Heart left ventricle (tissue), 16 donors: Measurements from ENCODE around the gene INPP1. TPM values are rescaled to one million over a fixed set of nuclear protein-coding genes. Genes with fewer than 3 reads are reported as not detected.

Source experiments
- ATAC-seq, 4 donors: fragments of 200-7000 bp; cut with Tn5 transposase; one replicate each; pipeline ENCODE4 v1.9.1; 2020 to 2022; ENCODE audit warnings: moderate library complexity in 4 of 4, mild to moderate bottlenecking in 3 of 4, moderate number of reproducible peaks in 1 of 4
- DNase-seq, 5 donors: peaks; one replicate each; pipeline ENCODE4 v3.0.0-alpha.2; 2020
- H3K27ac ChIP-seq, 12 donors: fragments of 200-600 bp; sonication (generic) in 4 of 12; one replicate each; pipeline versions ENCODE4 v1.5.0 to v1.8.0; 2016 to 2022; ENCODE audit warnings: mild to moderate bottlenecking in 2 of 12
- H3K27me3 ChIP-seq, 9 donors: fragments of 200-600 bp; sonication (generic) in 2 of 9; one replicate each; pipeline versions ENCODE4 v1.5.1 to v1.8.0; 2016 to 2022; ENCODE audit warnings: mild to moderate bottlenecking in 3 of 9
- H3K36me3 ChIP-seq, 9 donors: fragments of 200-600 bp; sonication (generic) in 2 of 9; one replicate each; pipeline versions ENCODE4 v1.5.0 to v1.8.0; 2018 to 2022; ENCODE audit warnings: mild to moderate bottlenecking in 2 of 9
- H3K4me1 ChIP-seq, 12 donors: fragments of 200-600 bp; sonication (generic) in 4 of 12; one replicate each; pipeline versions ENCODE4 v1.5.0 to v1.8.0; 2016 to 2022; ENCODE audit warnings: mild to moderate bottlenecking in 3 of 12
- H3K4me3 ChIP-seq, 12 donors: fragments of 200-600 bp; sonication (generic) in 4 of 12; one replicate each; pipeline versions ENCODE4 v1.5.0 to v1.8.0; 2017 to 2022; ENCODE audit warnings: mild to moderate bottlenecking in 9 of 12, moderate library complexity in 4 of 12
- H3K9me3 ChIP-seq, 12 donors: fragments of 200-600 bp; sonication (generic) in 4 of 12; one replicate each; pipeline versions ENCODE4 v1.5.0 to v1.8.0; 2016 to 2022; ENCODE audit warnings: mild to moderate bottlenecking in 1 of 12
- CTCF ChIP-seq, 12 donors: fragments of 200-600 bp; sonication (generic) in 4 of 12; IDR thresholded peaks; one replicate each; pipeline versions ENCODE4 v1.5.0 to v1.8.0; 2018 to 2022; ENCODE audit warnings: antibody characterized with exemption in 12 of 12, mild to moderate bottlenecking in 5 of 12
- POLR2A ChIP-seq, 2 donors: fragments of 450-650 bp; IDR thresholded peaks; one replicate each; pipeline ENCODE4 v1.6.1; 2017; ENCODE audit warnings: antibody characterized with exemption in 2 of 2, mild to moderate bottlenecking in 2 of 2, moderate library complexity in 2 of 2
- WGBS, 4 donors: extraction: QIAGEN DNeasy Blood & Tissue Kit in 2 of 4; methylation state at CpG; one replicate each; pipeline versions ENCODE4 v1.1.5 to v1.1.7; 2013 to 2018; 5-methylcytosine and 5-hydroxymethylcytosine counted together
- intact Hi-C, 10 donors: fragments of 100-400 bp; cut with DNase I; formaldehyde crosslinking; loops; one replicate each; pipeline versions ENCODE4 v1.11.1 to v1.14.2; 2022
- polyA plus RNA-seq, 2 donors: library from polyadenylated mRNA; stranded (reverse); fragments of 200-250 nt; gene quantifications; one replicate each; pipeline ENCODE4 v1.2.3, GENCODE V29; 2013
- total RNA-seq, 9 donors: library from RNA; depleted of rRNA in 2 of 9; stranded (reverse); fragments of >200 nt in 2 of 9; fragmentation: NEBNext Ultra II Directional in 3 of 9; extraction: Animal tissue kit (Norgen Biotek cat#: 25700) in 3 of 9; gene quantifications; one replicate each; pipeline versions ENCODE4 v1.1.0 to v1.2.4, GENCODE V29; 2016 to 2023
- donor health status: ischemic (EF 13 %, LVEDD 7.1; RV severe dilation, severe dysfunction).
- donor health status: healthy with polysubstance abuse.
- donor health status: DM: no; HTN: yes; CAD: no.
- donor health status: DM: no; HTN: no; CAD: no.
- donor health status: ischemic (EF 25% LVEDD 6.9; RV normal size, moderate dysfunction).
- donor health status: ischemic (EF 25% LVEDD 5.7; RV mildly dilated, moderate dysfunction).
- donor health status: healthy.
- donor health status: DM: yes; HTN: yes; CAD: no.
- donor health status: ischemic (EF 35%, LVEDD 5.7; RV mildly dilated, moderate dysfunction).
- donor health status: nonischemic (EF 11% LVEDD 7.7; RV severe dilation, severe dysfunction).
- donor health status: DM: yes; HTN: yes; CAD: no.
- donor health status: PGD.
- donor health status: ischemic (EF 29% LVEDD 5.4; RV normal size, mild dysfunction).
- donor health status: nonischemic (EF 23%, LVEDD 6.1; RV moderate dilation, normal function).

Gene INPP1
- total and polyA plus RNA-seq, 11 donors: 7.8 to 26.2 (median 13.3) TPM

GRCh38 chr2:190338453-190338852 lies 4.9 kb upstream of the INPP1 start:
- Histone ChIP-seq H3K4me3 (no peak overlapping the region), H3K9me3 (no peaks in the 10 kb centered on the region), H3K36me3 (no peaks in the 10 kb centered on the region), H3K4me1 (peaks cover 0 to 23% (median 9%) of the 10 kb centered on the region in 12 donors), H3K27ac (no peak overlapping the region), H3K27me3 (no peaks in the 10 kb centered on the region)
- ATAC-seq (no peak), DNase-seq (no peak)
- WGBS, 4 donors: 80 to 90% (median 86%) methylated on average over 1 of the region's 1 CpG
- TF ChIP-seq POLR2A (IDR thresholded peaks at IDR 0.05) (no peak), CTCF (IDR thresholded peaks at IDR 0.05) (peak in 1 of 12 donors; percentile 17)
- intact Hi-C loops: loop anchor here in 2 of 10 donors (10.0 kb wide), 2 partner anchors 166 to 466 kb away; no protein-coding TSS in a partner anchor

- no peak overlapping the region for H3K27ac ChIP-seq
- H3K36me3 ChIP-seq: no peaks in the 10 kb centered on the region
- intact Hi-C loops: loop anchor here in 2 of 10 donors (10.0 kb wide), 2 partner anchors 165 to 465 kb away; no protein-coding TSS in a partner anchor
- no peaks in the 10 kb centered on the region for H3K27me3 ChIP-seq
- no peak for DNase-seq
- H3K9me3 ChIP-seq: no peaks in the 10 kb centered on the region
- H3K4me3 ChIP-seq: no peak overlapping the region
- WGBS, 4 donors: 87 to 92% (median 88%) methylated on average over 1 of the region's 1 CpG
- TF ChIP-seq CTCF (IDR thresholded peaks at IDR 0.05): no peak
- no peak for TF ChIP-seq POLR2A (IDR thresholded peaks at IDR 0.05)
- no peak for ATAC-seq
- H3K4me1 ChIP-seq: peaks cover 0 to 24% (median 8%) of the 10 kb centered on the region in 12 donors
Observed at GRCh38 chr2:190339394-190339793, 4.0 kb upstream of the INPP1 start.

- TF ChIP-seq POLR2A (IDR thresholded peaks at IDR 0.05): no peak
- no peak for TF ChIP-seq CTCF (IDR thresholded peaks at IDR 0.05)
- DNase-seq (no peak), ATAC-seq (no peak)
- no peak overlapping the region for H3K27ac ChIP-seq
- intact Hi-C loops: no loop called here
- H3K27me3 ChIP-seq: no peaks in the 10 kb centered on the region
- H3K36me3 ChIP-seq: no peaks in the 10 kb centered on the region
- peaks cover 0 to 28% (median 16%) of the 10 kb centered on the region in 12 donors for H3K4me1 ChIP-seq
- H3K4me3 ChIP-seq: no peak overlapping the region
- no peaks in the 10 kb centered on the region for H3K9me3 ChIP-seq
- WGBS, 4 donors: 47 to 68% (median 62%) methylated on average over 2 of the region's 2 CpGs
Observed at GRCh38 chr2:190340369-190340768, 3.0 kb upstream of the INPP1 start.

- DNase-seq (no peak), ATAC-seq (no peak)
- WGBS, 4 donors: 33 to 45% (median 40%) methylated on average over 4 of the region's 4 CpGs
- peak overlapping the region in 11 of 12 donors; percentile 89 to 98 (median 94) for H3K27ac ChIP-seq
- H3K4me3 ChIP-seq: no peak overlapping the region
- no peaks in the 10 kb centered on the region for H3K27me3 ChIP-seq
- TF ChIP-seq CTCF (IDR thresholded peaks at IDR 0.05): no peak
- TF ChIP-seq POLR2A (IDR thresholded peaks at IDR 0.05): no peak
- no peaks in the 10 kb centered on the region for H3K9me3 ChIP-seq
- peaks cover 0 to 4% (median 0%) of the 10 kb centered on the region in 9 donors for H3K36me3 ChIP-seq
- peaks cover 0 to 35% (median 20%) of the 10 kb centered on the region in 12 donors for H3K4me1 ChIP-seq
- intact Hi-C loops: no loop called here
Observed at GRCh38 chr2:190342611-190343010, 778 bp upstream of the INPP1 start.
